HG03064 (cell line): ENCODE data around the gene TBCB.
"Not testable (repeated sequence)": the region's sequence is repeated elsewhere in the genome, so short reads cannot be mapped to it uniquely, and the experiment has no call there.

Source experiments
- ATAC-seq: cut with Tn5 transposase; IDR thresholded peaks from one replicate; pipeline ENCODE4 v1.9.1; 2021; ENCODE audit warnings: low read depth; ENCODE audit not compliant: unreplicated experiment

TBCB gene

DNA sequence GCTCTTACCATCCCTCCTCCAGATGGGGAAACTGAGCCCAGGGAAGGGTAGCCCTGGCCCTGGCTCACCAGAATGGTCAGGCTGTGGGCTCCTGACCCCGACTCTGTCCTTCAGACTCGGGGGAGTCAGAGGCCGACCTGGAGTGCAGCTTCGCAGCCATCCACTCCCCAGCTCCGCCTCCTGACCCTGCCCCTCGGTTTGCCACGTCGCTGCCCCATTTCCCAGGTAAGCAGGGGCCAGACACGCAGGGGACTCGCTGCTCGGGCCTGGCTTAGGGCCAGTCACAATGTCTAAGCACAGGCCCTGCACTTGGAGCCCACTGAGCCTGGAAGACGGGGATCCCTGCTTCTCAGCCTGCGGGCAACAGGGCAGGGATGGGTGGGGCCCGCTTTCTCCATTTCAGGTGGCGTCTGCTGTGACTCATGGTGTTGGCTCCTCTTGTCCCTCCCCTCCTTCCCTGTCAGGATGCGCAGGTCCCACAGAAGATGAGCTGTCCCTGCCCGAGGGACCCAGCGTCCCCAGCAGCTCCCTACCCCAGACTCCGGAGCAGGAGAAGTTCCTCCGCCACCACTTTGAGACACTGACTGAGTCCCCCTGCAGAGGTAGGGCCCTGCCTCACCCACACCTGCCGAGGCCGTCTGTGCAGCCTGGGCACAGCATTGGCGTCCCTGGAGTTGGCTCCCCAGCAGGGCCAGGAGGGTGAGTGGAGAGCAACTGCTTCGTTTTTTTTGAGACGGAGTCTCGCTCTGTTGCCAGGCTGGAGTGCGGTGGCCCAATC, 13.5 kb upstream of the TBCB start:
- ATAC-seq = no peak

DNA sequence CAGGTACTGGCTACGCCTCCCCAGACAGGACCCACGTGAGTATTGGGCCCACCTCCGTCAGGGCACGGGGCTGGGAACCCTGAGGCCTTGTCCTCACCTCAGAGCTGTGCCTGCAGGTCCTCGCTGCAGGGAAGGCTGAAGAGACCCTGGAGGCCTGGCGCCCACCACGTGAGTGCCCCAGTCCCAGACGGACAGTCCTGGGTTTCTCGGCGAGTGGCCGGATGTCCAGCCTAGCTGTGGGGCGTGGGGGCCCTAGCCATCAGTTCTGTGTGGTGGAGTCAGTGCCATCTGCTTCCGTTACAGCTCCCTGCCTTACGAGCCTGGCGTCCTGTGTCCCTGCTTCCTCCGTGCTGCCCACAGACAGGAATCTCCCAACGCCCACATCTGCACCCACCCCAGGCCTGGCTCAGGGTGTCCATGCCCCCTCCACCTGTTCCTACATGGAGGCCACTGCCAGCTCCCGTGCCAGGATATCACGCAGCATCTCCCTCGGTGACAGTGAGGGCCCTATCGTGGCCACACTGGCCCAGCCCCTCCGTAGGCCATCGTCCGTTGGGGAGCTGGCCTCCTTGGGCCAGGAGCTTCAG, 12.1 kb upstream of the TBCB start:
- no peak for ATAC-seq

DNA sequence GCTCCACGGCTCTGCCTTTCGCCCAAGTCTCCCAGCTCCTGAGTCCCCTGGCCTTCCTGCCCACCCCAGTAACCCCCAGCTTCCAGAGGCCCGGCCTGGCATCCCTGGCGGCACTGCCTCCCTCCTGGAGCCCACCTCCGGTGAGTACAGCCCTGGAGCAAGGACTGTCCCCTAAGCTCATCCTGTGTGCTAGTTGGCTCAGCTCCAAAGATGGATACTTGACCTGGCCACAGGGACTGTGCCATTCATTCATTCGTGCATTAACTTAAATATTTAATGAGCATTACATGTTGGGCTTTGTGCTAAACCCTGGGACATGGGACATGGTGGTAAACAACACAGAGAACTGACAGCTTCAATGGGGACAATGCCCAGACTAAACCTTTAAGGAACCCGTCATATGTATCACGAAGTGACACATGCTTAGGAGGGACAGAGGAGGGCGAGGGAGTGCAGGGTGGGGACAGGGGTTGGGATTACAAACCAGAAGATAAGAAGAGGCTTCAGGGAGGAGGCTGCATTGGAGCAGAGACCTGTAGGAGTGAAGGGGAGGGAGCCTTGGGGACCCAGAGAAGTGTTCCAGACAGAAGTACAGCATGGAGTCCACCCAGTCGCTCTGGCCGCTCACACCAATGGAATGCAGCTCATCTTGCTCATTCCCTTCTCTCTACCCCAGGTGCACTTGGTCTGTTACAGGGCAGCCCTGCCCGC, 11.3 kb upstream of the TBCB start:
- ATAC-seq = no peak

DNA sequence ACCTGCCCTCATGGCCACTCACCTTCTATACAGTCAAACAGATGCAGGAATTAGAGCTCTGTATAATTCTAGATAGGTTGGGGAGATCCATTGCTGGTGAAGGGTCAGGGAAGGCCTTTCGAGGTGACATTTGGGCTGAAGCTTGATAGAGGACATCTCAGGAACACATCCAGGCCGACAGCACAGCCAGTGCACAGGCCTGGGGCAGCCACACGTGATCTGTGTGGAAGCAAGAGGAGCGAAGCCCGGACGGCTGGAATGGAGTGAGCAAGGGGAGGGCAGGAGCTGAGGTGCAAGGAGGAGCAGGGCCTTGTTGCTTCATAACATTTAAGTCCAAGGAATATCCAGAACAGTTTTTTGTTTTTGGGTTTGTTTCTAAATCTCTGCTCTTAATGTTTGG, 8.8 kb upstream of the TBCB start:
- ATAC-seq = no peak

DNA sequence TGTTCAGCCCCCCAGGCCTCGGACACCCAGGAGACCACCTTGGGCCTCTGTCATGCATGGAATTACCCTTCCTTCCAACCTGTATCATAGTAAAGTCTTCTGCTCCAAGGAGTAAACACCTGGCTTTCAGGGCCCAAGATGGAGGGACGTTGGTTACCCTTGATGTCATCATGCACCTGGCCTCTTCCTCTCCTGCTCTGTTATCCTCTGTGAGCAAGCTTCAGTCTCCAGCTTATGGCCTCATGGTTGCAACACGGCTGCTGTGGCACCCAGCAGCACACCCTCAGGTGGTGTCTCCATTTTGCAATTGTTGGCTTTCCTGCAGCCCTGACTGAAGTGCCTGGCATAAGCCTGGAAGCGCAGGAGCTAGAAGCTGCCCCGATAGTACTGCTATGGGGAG, 8.3 kb upstream of the TBCB start:
- ATAC-seq = no peak

DNA sequence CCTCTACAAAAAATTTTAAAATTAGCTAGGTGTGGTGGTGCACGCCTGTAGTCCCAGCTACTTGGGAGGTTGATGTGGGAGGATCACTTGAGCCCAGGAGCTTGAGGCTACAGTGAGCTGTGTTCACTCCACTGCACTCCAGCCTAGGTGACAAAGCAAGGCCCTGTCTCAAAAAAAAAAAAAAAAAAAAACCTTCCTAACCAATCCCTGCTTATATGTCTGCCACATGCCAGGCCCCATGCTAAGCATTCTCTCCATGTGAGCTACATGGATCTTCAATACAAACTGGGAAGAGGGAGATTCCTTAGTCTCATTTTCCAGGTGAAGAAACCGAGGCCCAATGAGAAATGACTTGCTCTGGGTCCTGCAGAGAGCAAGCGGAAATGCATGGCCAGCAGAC, 6.6 kb upstream of the TBCB start:
- ATAC-seq = no peak

DNA sequence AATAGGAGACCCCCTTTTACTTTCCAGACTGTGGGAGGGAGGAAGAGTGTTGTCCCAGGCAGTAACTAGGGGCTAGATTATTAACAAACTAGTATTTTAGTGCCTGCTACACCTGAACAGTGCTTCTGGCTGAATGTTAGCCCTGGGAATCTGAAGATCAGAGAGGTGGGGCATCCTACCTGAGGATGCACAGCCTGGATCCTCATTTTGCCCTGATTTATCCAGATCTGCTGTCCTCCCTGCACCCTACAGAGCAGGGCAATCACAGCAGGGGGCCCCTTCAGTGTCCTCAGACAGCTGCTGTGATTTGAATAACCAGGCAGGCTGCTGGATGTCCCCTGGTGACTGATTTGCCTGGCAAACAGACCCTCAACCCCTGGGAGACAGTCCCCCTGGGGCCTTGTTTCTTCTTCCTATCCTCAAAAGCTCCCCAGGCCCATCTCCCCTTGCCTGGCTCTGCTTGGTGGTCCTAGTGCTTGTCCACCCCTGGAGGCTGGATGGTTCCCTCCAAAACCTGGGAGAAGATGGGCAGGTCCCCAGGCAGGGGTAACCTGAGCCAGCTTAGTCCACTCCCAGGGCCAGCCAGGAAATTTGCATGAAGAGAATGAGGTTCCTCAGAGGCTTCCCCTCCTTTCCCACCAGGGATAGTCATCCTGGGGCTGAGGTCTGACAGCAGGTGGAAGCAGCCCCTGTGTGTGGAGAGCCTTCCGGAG, 4.6 kb upstream of the TBCB start, which contains the start of gene OVOL3:
OVOL3 (plus strand) TSS at position 657 of the 713 bp plus-strand sequence. CDS start 60 bp downstream, outside the sequence.
- no peak for ATAC-seq

DNA sequence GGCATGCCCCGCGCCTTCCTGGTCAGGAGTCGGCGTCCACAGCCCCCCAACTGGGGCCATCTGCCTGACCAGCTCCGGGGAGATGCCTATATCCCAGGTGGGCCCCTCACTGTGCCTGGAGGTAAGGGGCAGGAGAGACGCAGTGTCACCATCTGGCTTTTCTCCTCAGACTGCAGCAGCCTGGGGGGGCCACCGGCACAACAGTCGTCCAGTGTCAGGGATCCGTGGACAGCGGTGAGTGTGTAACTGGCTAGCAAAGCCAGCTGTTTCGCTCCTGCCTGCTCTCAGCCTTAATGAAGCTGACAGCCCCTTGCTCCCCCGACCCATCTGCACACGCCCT, 4.1 kb upstream of the TBCB start:
- ATAC-seq = no peak

DNA sequence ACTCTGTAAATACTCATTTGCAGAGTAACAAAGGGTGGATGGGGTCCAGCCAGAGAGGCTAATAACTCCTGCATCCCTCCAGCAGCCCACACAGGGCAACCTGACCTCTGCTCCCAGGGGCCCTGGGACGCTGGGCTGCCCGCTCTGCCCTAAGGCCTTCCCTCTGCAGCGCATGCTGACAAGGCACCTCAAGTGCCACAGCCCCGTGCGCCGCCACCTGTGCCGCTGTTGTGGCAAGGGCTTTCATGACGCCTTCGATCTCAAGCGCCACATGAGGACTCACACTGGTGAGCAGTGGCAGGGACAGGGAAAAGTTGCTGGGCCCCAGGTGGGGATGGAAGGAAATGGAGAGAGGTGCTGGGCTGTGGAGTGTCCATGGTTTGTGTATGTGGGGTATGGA, 2.6 kb upstream of the TBCB start:
- no peak for ATAC-seq

DNA sequence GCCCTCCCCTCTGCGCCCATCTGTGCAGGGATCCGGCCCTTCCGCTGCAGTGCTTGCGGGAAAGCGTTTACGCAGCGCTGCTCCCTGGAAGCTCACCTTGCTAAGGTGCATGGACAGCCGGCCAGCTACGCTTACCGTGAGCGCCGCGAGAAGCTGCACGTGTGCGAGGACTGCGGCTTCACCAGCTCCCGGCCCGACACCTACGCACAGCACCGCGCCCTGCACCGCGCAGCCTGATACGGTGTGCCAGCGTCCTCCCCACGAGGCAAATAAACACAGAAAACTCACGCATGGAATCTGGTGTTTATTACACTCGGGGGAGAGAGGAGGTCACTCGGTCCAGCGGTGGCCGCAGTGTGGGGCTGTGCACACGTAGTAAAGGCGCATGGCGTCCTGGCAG, 1.8 kb upstream of the TBCB start:
- no peak for ATAC-seq

DNA sequence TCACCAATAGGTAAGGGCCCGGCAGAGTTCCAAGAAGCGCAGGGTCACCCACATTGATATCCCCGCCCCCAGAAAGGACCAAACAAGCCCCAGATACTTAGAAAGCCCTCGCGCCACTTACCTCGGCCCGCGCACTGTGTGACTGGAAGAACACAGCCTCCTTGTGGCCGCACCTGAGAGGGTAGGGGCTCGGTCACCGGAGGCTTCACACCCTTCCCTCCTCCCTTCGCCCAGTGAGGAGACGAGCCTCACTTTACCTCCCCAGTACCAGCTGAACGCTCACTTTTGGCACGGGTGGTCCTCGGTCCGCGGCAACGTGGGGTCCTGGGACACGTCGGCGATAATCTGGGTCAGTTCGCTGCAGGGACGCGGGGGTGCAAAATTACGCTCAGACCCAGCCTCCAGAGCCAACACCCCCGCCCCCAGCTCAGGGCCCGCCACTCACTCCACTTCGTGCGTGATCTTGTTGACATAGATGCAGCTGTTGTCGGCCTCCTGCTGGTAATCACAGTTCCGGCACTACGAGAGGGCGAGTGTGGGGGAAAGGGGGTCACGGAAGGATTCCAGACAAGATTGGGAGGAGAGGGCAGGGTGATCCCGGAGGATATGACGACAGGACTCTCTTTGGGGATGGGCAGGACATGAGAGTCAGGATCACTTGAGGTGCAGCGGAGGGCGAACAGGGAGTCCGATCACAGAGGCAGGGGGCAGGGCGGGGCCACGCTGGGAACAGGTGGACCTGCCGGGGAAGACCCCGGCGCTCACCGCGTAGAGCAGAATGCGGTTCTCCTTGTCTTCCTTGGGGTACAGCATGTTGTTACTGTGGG, 1.2 kb upstream of the TBCB start:
- no peak for ATAC-seq

DNA sequence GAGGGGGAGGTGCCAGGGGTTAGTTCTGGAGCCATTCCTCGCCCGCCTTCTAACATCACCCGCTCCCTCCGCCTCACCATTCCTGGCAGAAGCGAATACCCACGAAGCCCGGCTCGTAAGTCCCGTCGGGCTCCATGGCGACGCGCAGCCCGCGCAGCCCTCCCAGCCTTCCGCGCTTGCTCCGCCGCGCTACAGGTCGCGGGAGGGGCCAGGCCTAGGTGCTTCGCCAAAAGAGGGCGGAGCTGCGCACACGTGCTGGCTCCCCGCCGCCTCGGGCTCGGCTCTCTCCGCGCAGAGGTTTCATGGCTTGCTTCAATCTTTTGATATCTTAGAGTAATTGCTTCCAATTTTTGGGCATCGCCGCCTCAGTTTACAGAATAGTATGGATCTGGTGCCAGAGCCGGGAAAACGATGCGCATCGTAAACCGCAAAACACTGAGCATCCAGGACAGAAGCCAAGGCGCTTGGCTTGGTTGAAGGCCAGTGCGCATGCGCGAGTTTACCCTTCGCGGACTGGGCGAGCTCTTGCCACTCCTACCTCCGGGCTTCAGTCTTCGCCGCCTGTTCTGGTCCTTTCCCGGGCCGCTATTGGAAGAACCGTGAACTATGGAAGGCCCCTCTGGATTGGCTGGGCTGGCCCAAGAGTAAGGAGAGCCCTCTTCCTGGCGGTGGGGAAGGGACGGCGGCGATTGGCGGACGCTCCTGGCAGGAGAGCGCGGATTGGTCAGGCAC, 381 bp upstream of the TBCB start, which contains the start of gene POLR2I:
POLR2I (minus strand) TSS at position 155 of the 732 bp plus-strand sequence; CDS start at position 136, 19 bp downstream.
- ATAC-seq = peak; percentile 62

DNA sequence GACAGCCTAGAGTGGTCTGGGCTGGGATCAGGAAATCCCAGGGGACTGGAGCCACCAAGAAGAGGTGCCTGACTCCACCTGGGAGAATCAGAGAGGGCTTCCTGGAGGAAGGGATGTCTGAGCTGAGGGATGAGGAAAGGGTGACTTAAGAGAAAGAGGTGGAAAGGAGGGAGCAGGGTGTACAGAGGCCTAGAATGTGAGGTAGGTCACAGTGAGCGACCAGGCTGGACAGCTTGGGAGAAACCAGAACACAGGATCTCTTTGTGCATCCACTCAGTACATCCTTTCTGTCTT, 1.0 kb downstream of the TBCB start:
- no peak for ATAC-seq

DNA sequence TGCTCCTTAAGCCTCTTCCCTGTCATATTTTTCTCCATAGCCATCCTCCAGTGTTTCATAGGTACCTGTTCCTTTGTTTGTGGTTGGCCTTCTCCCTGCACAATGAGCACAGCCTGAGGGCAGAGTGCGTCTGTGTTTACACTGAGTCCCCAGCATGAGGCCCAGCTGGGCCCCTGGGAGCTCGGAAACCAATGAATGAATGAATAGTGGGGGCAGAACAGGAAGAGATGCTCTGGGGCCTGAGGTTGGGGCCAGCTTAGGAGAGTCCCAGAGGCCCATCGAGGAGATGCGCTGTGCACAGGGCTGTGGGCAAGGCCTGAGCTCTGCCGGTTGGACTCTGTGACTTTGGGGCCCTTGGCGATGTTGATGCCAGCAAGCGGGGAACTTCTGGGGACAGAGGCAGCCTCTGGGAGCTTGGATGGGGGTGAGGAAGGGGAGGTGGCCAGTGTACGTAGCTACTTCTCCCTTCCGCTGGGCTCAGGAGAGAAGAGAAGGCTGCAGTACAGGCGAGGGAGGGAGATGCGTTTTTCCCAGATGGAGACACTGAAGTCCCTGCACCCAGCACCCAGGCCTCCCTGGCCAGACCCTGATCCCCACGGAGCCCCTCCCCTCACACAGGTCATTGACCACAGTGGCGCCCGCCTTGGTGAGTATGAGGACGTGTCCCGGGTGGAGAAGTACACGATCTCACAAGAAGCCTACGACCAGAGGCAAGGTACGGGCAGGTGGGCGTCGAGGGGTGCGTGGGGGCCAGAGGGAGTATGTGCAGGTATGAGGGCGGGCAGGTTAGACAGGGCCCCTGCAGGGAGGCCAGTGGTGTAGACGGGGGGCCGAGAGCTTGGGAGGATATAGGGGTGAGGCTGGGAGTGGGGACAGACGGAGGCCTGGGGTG, 5.1 kb downstream of the TBCB start:
- no peak for ATAC-seq

DNA sequence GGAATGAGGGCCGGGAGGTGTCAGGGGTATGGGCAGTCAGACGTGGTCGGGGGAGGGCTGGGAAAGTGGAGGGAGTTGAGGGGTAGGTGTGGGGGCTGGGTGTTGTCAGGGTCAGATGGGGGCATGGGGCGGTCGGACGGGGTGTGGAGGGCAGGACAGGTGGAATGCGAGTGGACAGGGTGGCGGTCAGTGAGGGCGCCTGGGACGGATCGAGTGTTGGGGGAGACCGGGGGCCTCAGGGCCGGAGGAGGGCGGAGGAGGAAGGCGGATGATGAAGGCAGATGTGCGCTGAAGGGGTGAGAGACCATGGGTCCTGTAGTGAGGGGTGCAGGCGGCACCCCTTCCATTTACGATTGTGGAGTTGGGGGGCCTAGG, 5.7 kb downstream of the TBCB start:
- ATAC-seq = no peak

DNA sequence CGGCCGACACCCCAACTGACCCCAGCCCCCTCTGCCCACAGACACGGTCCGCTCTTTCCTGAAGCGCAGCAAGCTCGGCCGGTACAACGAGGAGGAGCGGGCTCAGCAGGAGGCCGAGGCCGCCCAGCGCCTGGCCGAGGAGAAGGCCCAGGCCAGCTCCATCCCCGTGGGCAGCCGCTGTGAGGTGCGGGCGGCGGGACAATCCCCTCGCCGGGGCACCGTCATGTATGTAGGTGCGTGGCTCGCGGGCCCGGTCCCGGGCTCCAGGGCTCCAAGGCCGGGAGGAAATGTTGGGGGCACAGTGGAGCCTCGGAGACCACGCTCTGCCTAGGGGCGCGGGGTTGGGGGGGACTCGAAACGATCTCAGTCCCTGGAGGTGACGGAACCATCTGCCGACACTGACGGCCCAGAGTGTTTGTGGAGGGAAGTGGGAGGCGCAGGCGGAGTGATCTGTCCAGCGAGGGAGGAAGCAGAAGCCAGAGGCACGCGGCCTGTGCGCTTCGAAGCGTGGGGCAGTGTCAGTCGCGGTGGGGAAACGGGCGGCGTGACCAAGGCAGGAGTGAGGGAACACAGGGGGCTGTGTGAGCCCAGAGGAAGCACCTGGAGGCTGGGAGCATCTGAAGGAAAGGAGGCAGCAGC, 6.3 kb downstream of the TBCB start:
- ATAC-seq = no peak

DNA sequence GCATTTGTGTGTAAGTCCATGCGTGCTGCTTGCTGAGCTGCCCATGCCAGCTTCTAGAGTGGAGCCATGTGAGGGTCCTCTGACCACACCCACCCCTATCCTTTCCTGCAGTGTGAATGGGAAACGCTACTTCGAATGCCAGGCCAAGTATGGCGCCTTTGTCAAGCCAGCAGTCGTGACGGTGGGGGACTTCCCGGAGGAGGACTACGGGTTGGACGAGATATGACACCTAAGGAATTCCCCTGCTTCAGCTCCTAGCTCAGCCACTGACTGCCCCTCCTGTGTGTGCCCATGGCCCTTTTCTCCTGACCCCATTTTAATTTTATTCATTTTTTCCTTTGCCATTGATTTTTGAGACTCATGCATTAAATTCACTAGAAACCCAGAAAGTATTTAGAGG, 10.3 kb downstream of the TBCB start:
- no peak for ATAC-seq

DNA sequence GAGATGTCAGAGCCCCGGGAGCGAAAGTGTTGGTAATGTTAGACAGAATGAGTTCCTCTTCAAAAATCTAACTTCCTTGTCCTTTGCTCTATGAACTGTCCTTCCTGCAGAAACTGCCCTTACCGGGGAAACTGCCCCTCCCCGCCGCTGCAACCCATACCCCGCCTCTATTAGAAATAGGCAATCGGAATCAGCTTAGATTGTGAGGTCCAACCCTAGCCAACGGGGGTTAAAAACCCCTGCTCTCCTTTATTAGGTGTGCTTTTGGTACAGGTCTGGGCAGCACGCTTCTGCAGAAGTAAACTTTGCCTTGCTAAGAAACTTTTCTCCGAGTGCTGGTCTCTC, 13.1 kb downstream of the TBCB start:
- ATAC-seq = peak; percentile 13

DNA sequence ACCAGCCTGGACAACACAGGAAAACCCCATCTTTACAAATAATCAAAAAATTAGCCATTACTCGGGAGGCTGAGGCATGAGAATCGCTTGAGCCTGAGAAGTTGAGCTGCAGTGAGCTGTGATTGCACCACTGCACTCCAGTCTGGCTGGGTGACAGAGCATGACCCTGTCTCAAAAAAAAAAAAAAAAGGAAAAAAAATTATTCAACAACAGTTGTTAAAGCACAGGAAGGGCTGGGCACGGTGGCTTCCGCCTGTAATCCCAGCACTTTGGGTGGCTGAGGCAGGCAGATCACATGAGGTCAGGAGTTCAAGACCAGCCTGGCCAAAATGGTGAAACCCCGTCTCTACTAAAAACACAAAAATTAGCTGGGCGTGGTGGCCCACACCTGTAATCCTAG, 16.0 kb downstream of the TBCB start:
- ATAC-seq = not testable (repeated sequence)
